Breast epithelium (tissue), 3 donors: ENCODE results near the gene PLEKHH1.

Experiments used
- CTCF ChIP-seq, 3 donors: fragments of 450-650 bp; IDR thresholded peaks; one replicate each; pipeline ENCODE4 v1.5.1; 2016 to 2017; ENCODE audit warnings: antibody characterized with exemption in 3 of 3, mild to moderate bottlenecking in 3 of 3, moderate library complexity in 3 of 3
- POLR2A ChIP-seq: fragments of 450-650 bp; IDR thresholded peaks from one replicate; pipeline ENCODE4 v1.6.1; 2016; ENCODE audit warnings: antibody characterized with exemption, mild to moderate bottlenecking, moderate library complexity
- POLR2AphosphoS5 ChIP-seq, 3 donors: sonication (generic); formaldehyde crosslinking; IDR thresholded peaks; one replicate each; pipeline ENCODE4 v1.6.1; 2017; ENCODE audit warnings: antibody characterized with exemption in 3 of 3

GRCh38 chr14:67630186-67630585 lies 97.1 kb downstream of the PLEKHH1 start:
- TF ChIP-seq POLR2AphosphoS5 (IDR thresholded peaks at IDR 0.05) (no peak), CTCF (IDR thresholded peaks at IDR 0.05) (no peak), POLR2A (no peak)
